Measurements from ENCODE around the gene CA12. TPM values are rescaled to one million over a fixed set of nuclear protein-coding genes. Genes with fewer than 3 reads are reported as not detected.

The CA12 gene
- polyA plus RNA-seq, 4 donors = 125 to 151 (median 149) TPM

DNA sequence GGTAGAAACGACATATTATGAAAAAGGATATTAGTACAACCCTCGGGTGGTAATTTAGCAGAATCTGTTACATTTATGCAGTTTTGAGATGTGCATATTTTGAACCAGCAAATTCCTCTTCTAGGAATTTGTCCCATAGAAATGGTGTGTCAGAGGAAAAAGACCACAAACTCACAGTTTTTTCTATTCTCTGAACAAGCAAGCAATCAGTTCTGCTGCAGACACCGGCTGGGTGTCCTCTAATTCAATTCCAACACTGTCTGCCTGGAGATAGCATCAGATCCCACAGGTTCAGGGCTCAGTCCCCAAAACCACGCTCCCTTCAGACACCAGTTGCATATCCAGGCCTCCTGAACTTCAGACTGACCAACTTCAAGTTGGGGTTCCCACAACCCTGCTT is 67.8 kb downstream of the CA12 start:
- DNase-seq (ENCODE audit: low read depth in 4 of 4, low spot score in 3 of 4) = no peak

DNA sequence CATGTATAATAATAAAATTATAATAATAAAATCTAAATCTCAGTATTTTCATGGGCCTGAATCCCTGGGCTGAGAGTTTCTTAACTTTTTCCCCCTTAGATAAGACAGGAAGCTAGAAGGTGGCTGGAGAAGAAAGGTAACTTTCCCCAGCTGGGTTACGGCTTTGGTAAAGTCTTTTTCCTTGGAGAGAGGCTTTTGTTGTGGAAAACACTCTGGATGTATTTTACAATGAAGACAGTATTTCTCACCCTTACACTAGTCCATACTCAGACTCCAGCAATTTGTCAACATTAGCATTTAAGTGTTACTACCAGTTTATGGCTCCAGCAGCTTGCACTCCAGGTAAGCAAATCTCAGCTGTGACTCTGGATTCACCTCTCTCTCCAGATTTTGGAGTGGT is 69.4 kb downstream of the CA12 start:
- DNase-seq (ENCODE audit: low read depth in 4 of 4, low spot score in 3 of 4) = no peak

DNA sequence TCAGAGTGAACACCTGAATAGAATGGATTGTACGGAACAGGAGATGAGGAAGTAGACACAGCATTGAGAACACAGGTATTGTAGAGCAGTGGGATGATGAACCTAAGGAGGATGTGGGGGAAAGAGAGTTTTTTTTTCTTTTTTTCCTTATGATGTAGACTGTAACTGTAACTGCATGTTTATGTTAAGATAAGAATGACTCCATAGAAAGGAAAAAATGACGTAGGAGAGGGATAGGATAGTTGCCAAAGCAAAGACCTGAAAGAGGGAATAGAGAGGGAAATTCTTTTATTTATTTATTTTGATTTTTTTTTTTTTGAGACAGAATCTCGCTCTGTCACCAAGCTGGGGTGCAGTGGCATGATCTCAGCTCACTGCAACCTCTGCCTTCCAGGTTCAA is 71.0 kb downstream of the CA12 start:
- DNase-seq (ENCODE audit: low read depth in 4 of 4, low spot score in 3 of 4) = no peak

DNA sequence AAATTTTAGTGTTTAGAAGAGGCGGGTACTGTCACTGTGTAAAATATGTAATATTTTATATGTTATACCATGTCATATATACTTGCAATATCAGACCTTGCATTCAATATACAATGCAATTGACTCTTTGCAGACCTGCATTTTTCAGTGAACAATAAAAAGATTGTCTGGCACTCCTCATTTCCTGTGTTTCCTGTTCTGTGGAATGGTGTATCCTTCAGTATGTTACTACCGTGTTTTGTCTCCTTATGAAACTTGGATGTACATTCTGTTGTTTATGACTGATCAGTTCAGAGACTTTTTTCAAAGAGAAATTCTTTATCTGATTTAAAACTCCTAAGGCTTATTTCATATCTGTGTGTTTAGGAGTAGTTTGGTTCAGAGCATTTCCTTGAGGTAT is 72.7 kb downstream of the CA12 start:
- DNase-seq (ENCODE audit: low read depth in 4 of 4, low spot score in 3 of 4) = no peak

DNA sequence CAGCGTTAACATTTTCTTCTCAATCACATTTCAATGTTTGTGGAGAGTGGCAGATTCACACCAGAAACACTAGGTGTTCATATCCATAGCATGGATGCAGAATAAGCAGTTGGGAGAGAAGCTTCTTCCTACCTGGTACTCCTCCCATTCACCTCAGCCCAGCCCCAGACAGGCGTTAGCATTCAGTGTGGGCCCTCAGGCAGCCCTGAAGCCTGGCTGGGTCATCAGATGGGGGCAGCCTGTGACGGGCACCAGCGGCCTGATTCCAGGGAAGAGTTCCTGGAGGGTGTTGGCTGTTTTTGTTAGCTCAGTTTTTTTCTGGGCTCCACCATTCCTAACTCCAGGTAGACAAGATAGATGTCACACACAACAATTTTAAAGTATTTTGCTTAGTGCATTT is 73.2 kb downstream of the CA12 start:
- no peak for DNase-seq (ENCODE audit: low read depth in 4 of 4, low spot score in 3 of 4)

DNA sequence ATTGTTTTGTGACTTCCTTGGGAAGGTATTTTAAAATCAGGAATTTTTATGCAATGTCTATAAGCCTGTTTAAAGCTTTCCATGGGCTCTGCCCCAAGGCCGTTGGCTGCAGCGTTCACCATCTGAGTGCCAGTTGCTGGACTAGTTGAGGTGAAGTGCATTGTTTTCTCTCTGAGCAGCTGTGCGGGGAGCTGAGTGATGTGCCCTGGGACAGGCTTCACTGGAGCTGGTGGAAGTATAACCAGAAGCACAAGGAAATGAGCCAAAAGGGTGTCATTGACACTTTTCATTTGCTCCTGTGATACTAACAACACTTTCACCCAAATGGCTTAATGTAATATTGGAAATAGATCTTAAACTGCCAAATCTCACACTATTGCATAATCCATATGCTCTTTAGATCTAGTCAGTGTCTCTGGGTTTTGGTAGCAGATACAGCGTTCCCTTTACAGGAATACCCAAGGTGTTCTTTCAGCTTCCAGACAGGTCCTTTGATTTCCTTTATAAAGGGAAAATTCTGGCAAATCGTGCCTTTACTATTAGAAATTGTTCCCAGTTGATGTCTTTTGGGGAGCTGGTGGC is 75.1 kb downstream of the CA12 start:
- no peak for DNase-seq (ENCODE audit: low read depth in 4 of 4, low spot score in 3 of 4)

DNA sequence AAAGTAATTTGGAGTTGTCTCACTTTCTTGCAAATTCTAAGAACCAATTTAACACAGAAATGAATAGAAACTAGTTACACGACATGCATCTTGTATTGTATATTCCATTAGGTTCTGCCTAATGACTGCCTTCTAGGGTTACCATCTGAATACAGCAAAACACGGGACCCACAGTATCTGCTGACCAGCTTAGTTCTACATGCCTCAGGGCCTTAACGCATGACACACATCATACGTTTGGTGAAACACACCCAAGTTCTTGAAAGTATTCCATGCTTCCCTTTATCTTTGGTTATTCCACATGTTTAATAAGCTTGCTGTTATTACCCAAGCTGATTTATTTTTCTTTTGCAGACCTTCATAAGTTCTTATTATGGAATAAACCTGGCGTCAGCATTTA is 76.4 kb downstream of the CA12 start:
- DNase-seq (ENCODE audit: low read depth in 4 of 4, low spot score in 3 of 4) = no peak

DNA sequence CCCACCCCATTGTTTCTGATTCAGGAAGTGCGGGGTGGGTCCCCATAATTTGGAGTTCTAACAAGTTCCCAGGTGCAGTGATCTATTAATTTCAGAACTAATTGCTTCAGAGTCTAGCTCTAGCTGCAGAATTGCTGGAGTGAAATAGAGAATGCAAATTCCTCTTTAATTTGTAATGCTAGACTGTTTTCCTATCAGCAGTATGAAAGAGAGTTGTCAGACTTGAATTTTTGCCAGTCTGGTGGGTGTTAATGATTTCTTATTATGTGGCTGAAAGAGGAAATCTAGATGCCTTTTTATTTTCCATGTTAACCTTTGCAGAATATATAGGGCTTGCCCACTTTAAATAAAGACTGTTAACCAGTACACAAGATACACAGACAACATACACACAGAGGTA is 80.6 kb downstream of the CA12 start:
- no peak for DNase-seq (ENCODE audit: low read depth in 4 of 4, low spot score in 3 of 4)

DNA sequence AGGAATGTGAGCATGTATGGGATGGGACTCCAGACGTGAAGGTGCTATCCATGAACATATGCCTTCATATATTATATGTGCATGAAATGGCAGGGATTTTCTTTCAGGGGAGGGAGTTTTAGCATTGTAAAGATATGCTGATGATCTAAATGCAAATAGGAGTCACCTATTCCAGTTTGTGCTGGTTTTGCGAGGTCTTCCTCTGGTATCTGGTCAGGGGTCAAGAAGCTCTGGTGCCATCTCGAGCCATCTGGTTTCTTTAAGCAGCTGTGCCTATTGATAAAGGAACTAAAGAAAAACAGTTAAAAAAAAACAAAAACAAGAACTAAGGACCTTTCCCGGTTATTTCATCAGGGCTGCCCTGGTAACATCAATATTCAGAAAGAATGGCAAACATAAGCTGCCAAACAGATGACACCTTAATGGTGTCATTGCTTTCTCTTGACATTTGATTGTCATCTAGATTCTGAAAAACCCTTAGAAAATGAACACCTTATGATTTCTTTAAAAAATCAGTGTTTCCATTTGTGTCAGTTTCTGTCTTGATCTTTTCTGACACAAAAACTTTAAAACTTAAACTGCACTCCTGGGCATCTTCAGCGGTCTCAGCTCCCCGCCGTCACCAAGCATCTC is 81.6 kb downstream of the CA12 start:
- no peak for DNase-seq (ENCODE audit: low read depth in 4 of 4, low spot score in 3 of 4)

DNA sequence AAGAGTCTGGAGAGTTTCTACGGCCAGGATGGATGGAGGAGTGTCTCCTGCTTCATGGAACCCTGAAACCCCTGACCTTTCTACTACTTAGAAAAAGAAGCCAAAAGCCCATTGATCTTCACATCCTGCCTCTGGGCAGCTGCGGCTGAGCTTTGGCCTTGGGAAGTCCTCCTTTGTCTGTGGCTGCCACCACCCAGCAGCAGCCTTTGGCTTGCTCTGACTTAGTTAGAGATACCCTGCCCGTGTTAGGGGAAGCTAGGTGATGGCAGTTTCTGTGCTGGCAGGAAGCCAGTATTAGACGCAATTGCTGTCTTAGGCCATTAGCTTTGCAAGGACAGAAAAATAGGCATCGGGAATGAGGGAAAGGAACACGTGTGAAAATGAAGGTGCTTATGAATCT is 85.5 kb downstream of the CA12 start:
- no peak for DNase-seq (ENCODE audit: low read depth in 4 of 4, low spot score in 3 of 4)

DNA sequence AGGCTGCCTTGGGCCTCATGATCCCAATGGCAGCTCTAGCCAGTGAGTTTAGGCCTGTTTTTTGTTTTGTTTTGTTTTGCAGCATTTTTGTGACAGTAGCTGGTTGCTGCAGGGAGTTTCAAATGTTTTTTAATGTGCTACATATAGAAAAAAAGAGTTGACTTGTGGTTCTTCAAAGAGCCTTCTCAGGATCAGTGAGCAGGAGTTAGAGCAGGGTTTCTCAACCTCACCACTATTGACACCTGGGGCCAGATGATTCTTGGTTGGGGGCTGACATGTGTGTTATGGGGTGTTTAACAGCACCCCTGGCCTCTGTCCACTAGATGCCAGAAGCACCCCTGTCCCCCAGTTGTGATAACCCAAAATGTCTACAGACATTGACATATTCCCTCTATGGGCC is 86.3 kb downstream of the CA12 start:
- no peak for DNase-seq (ENCODE audit: low read depth in 4 of 4, low spot score in 3 of 4)

DNA sequence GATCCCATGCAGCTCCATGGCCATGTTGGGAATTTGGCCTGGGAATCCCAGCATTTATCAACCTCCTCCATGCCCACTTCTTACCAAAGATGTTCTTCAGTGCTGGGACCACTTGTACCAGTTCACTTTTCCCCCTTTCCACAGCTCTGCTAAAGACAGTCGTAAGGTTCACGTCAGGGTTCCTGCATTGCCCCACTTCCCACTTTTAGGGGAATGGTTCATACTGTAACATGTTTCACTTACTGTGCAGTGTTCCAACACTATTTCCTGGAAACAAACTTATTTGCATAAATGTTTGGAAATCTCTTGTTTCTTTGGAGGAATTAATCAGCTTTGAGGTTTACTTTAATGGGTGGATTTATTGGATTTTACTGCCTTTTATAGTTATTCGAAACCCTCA is 87.3 kb downstream of the CA12 start:
- no peak for DNase-seq (ENCODE audit: low read depth in 4 of 4, low spot score in 3 of 4)

DNA sequence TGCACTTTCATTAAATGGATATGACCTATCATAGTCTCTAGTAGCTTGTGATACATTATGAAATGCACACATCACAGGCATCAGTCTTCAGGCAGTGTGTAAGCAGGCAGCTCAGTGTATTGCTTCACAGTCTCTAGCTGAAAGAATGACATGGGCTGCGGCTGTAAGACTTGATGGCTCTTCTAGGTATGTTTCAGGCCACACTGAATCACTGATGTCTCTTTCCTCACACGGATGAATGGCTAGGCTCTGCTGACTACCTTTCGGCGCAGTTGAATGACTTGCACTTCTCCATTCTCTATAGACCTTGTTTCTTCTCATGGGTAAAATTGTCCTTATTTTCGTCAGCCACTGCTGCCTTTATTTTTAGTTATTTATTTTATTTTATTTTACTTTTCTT is 88.9 kb downstream of the CA12 start:
- no peak for DNase-seq (ENCODE audit: low read depth in 4 of 4, low spot score in 3 of 4)

DNA sequence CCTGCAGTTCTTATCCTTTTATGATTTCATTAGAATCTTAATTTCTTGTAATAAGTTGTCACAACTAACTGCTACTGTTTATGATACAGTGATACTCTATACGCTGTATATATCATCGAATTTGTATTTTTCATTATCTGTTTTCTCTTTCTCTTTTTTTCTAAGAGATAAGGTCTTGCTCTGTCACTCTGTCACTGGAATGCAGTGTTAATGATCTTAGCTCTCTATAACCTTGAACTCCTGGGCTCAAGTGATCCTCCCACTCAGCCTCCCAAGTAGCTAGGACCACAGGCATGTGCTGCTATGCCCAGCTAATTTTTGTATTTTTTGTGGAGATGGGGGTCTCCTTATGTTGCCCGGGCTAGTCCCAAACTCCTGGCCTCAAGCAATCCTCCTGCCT is 89.4 kb downstream of the CA12 start:
- no peak for DNase-seq (ENCODE audit: low read depth in 4 of 4, low spot score in 3 of 4)

DNA sequence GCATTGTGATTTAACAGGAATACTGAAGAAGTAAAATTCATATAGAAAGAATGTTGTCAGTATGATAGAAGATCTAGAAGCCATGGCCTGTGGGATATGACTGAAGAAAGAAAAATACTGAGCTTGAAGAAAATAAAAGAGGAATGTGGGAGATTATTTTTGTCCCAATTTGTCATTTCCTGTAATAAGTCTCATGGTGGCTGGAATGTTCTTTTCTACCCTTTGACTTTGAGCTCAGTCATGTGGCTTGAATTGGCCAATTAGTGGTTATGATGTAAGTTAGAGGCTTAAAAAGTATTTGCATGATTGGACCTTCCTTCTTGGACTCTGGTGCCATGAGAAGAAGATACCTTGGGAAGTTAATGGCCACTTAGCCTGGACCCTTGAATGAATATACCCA is 90.1 kb downstream of the CA12 start:
- no peak for DNase-seq (ENCODE audit: low read depth in 4 of 4, low spot score in 3 of 4)

DNA sequence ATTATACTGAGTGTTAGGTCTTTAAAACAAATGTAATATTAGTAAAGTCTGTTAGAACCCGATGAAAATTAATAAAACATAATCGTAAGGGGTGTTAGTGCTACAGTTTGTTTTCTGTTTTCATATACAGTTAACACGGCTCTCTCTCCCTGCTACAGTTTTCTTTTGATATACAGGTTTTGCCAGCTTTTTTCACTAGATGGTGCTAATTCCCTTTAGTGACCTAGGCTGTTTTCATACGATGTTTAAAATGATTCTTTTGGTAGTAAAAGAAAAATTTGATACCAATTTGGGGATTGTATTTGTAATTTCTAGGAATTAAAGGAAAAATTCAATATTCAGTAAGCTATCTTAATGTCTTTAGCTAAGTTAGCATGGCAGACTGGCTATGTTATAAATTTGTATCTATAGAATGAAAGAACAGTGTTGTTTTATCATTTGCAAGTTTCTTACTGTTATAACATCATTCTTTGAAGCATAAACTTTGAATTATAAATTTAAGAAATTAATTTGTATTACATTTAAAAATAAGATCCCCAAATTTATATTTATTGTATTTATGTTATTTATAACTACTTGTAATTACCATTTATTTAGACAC is 92.8 kb downstream of the CA12 start:
- peak in 2 of 4 donors; percentile 44 to 49 for DNase-seq (ENCODE audit: low read depth in 4 of 4, low spot score in 3 of 4)

DNA sequence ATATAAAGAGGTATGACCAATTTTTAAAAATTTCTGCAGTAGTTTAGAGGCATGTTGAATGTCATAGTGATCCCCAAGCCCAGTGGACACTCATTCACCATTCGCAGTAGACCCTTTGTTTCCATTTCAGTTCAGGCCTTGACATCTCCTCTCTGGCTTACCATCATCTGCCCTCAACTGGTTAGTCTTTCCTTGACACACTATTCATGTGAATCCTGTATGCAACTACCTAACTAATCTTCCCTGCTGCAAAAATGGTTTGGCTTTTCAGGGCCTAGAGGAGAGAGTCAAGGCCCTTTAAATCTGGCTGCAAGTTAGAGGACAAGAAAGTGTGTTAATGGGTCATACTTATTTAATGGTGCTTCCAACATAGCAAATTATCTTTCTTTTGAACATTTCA is 93.3 kb downstream of the CA12 start:
- DNase-seq (ENCODE audit: low read depth in 4 of 4, low spot score in 3 of 4) = no peak

DNA sequence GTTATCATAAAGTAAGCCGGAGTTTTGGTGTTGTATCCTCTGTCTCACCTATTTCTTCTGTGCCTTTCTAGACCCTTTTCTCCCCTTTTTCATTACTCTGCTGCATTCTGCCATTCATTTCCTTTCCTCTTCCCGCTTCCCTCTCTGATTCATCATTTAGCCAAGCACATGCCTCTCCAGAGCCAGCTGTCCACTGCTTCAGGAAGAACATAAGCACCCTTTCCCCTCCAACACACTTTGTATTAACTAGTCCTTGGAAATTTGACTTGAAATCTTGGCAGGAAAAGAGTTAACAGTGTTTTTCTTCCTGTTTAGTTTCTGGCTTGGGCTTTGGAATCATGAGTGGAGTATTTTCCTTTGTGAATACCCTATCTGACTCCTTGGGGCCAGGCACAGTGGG is 94.5 kb downstream of the CA12 start:
- DNase-seq (ENCODE audit: low read depth in 4 of 4, low spot score in 3 of 4) = no peak

DNA sequence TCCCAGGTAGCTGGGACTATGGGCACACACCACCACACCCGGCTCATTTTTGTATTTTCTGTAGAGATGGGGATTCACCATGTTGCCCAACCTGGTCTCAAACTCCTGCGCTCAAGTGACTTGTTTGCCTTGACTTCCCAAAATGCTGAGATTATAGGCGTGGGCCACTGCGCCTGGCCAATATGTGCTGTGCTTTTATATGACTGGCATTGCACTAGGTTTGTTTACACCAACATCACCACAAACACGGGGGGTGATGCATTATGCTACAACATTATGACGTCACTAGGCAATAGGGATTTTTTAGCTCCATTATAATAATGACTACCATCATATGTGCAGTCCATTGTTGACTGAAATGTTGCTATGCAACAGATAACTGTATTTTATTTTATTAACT is 97.3 kb downstream of the CA12 start:
- DNase-seq (ENCODE audit: low read depth in 4 of 4, low spot score in 3 of 4) = no peak

DNA sequence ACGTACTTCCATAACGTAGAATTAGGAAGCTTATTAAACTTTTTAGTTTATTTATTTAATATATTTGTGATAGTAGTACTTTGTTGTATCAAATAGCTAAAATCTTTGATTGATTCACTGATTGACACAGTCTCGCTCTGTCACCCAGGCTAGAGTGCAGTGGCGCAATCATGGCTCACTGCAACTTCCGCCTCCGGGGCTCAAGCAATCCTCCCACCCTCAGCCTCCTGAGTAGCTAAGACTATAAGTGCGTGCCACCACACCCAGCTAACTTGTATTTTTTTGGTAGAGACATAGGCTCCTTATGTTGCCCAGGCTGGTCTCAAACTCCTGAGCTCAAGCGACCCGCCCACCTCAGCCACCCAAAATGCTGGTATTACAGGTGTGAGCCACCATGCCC is 98.5 kb downstream of the CA12 start:
- no peak for DNase-seq (ENCODE audit: low read depth in 4 of 4, low spot score in 3 of 4)

DNA sequence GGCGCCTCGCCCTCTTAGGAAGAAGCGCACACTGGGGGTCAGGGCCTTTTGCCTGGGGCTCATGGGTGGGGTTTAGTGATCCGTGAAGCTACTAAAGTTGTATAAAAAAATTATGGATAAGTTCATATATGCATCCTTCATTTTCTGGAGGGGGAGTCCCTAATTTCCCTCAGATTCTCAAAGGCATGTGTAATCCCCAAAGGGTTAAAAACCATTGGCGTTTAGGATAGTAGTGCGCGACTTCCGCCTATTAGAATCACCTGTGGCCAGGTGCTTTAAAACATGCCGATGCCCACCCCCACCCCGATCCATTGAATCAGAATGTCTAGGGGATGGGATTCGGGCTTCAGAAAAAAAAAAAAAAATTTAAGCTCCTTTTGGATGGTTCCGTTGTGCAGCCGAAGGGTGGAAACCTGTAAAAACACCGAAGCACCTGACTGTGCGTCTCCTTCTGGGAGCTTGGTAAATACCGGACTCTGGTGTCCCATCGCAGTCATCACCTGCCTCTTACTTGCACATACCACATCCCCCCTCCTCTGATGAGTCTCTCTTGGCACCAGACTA is 103.7 kb downstream of the CA12 start:
- no peak for DNase-seq (ENCODE audit: low read depth in 4 of 4, low spot score in 3 of 4)
